Measurements from ENCODE around the gene CMC4. TPM values are rescaled to one million over a fixed set of nuclear protein-coding genes. Genes with fewer than 3 reads are reported as not detected.

Gene CMC4
- total RNA-seq, 6 donors from 2014 or later: 4.4 to 14.9 (median 7.8) TPM

DNA sequence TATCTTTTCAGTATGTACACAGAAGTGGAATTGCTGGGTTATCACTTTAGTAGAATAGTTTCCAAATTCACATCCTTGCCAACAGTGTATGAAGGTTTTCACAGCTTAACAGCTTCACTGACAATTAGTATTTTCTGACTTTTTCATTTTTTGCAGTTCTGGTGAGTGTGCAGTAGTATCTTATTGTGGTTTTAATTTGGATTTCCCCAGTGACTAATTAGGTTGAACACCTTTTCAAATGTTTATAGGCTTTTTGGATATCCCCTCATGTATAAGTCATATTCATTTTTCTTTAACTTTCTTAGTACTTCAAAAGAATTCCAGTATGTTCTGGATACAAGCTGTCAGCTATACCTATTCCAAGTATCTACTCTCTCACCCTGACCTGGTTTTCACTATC lies 37.5 kb upstream of the CMC4 start:
- H3K36me3 ChIP-seq: no peaks in the 10 kb centered on the region
- TF ChIP-seq, protein P1, sequence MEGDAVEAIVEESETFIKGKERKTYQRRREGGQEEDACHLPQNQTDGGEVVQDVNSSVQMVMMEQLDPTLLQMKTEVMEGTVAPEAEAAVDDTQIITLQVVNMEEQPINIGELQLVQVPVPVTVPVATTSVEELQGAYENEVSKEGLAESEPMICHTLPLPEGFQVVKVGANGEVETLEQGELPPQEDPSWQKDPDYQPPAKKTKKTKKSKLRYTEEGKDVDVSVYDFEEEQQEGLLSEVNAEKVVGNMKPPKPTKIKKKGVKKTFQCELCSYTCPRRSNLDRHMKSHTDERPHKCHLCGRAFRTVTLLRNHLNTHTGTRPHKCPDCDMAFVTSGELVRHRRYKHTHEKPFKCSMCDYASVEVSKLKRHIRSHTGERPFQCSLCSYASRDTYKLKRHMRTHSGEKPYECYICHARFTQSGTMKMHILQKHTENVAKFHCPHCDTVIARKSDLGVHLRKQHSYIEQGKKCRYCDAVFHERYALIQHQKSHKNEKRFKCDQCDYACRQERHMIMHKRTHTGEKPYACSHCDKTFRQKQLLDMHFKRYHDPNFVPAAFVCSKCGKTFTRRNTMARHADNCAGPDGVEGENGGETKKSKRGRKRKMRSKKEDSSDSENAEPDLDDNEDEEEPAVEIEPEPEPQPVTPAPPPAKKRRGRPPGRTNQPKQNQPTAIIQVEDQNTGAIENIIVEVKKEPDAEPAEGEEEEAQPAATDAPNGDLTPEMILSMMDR (IDR thresholded peaks at IDR 0.05): no peak
- TF ChIP-seq POLR2AphosphoS5 (IDR thresholded peaks at IDR 0.05): no peak
- TF ChIP-seq EP300 (IDR thresholded peaks at IDR 0.05): no peak
- TF ChIP-seq POLR2A (IDR thresholded peaks at IDR 0.05): no peak
- no peaks in the 10 kb centered on the region for H3K9me3 ChIP-seq
- no peak for ATAC-seq (ENCODE audit: low FRiP score in 2 of 2)
- H3K27ac ChIP-seq: no peak overlapping the region
- no peak overlapping the region for H3K4me3 ChIP-seq
- no peaks in the 10 kb centered on the region for H3K27me3 ChIP-seq
- H3K4me1 ChIP-seq: no peaks in the 10 kb centered on the region
- no peak for DNase-seq

DNA sequence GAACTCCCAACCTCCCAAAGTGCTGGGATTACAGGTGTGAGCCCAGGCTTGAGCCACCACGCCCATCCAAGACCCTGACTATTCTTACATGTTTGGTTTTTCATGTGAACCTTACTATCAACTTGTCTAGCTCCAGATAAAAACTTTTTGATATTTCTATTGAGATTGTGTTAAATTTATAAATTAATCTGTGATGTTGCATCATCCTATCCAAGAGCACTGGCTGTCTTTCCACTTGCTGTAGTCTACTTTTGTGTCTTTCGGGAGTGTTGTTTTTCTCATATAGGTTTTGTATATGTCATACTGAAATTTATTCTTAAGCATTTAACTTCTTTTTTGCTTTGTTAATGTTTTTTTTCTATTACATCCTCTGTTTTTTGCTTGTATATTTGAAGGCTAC lies 35.0 kb upstream of the CMC4 start:
- Histone ChIP-seq H3K4me3 (no peak overlapping the region), H3K27me3 (no peaks in the 10 kb centered on the region), H3K36me3 (no peaks in the 10 kb centered on the region), H3K27ac (no peak overlapping the region), H3K4me1 (no peaks in the 10 kb centered on the region), H3K9me3 (no peaks in the 10 kb centered on the region)
- no peak for TF ChIP-seq POLR2A (IDR thresholded peaks at IDR 0.05)
- TF ChIP-seq POLR2AphosphoS5 (IDR thresholded peaks at IDR 0.05): no peak
- TF ChIP-seq, protein P1 (IDR thresholded peaks at IDR 0.05): no peak
- TF ChIP-seq EP300 (IDR thresholded peaks at IDR 0.05): no peak
- 84 to 100% methylated on average over 2 of the region's 2 CpGs for WGBS, 2 donors
- no peak for ATAC-seq (ENCODE audit: low FRiP score in 2 of 2)
- no peak for DNase-seq

DNA sequence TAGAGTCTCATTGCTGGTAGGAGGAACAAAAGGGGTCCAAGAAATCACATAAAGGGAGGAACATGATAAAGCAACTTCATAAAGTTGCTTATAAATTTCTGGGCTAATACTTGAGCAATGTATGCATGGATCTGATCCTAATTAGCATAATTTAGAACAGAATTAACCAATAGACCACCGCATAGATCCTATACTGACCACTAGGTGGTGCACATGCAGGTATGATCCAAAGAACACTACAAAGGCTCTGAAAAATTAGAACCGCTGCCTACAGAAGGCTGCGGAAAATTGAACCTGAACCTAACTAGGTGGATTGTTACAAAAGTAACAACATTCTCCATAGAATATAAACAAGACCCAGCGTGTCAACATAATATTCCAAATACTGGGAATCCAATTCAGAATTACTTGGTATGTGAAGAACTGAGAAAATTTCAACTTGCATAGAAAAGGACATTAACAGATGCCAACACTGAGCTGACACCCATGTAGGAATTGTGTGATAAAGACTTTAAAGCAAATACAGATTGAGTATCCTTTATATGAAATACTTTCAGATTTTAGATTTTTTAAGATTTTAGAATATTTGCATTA lies 23.6 kb upstream of the CMC4 start:
- Histone ChIP-seq H3K4me3 (no peak overlapping the region), H3K27me3 (no peaks in the 10 kb centered on the region), H3K4me1 (no peaks in the 10 kb centered on the region), H3K27ac (no peak overlapping the region), H3K9me3 (no peaks in the 10 kb centered on the region), H3K36me3 (peaks cover 0 to 7% (median 3%) of the 10 kb centered on the region in 4 donors)
- DNase-seq (no peak), ATAC-seq (ENCODE audit: low FRiP score in 2 of 2) (peak in 1 of 2 donors; percentile 65)
- TF ChIP-seq, protein P1 (IDR thresholded peaks at IDR 0.05): peak in 4 of 6 experiments; percentile 40 to 54 (median 44)
- TF ChIP-seq POLR2AphosphoS5 (IDR thresholded peaks at IDR 0.05) (no peak), POLR2A (IDR thresholded peaks at IDR 0.05) (no peak)
- 26 to 36% methylated on average over 4 of the region's 4 CpGs for WGBS, 2 donors

DNA sequence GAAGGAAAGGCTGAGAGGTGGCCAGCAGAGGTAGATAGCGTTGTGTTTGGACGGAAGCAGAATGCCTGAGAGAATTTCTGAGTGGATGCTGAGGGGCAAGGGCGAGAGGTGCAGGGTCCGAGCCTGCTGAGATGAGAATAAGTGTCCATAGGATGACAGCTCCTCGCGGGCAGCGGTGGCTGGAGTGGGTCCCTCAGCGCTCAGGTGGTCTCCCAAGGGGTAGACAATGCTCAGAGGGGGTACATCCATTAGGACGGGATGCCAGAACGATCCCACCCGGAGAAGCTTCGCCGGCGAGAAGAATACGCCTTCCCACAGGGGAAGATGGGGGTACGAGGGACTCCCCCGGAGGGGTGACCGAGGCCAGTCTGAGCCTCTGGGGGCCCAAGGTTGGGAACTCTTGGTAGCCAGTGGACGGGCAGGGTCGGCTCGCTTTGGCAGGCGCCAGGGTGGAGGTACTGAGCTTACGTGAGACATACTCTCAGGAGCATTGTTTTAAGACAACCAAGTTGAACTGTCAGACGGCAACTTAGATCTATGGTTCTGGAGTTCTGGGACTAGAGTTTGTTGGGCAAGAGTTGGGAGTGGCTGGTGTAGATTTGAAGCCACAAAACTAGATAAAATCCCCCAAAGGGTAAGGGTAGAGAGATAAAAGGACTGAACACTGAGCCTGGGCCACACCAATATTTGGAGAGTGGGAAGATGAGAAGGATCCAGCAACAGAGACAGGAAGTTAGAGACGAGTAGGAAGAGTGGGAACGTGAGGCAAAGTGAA lies 16.2 kb upstream of the CMC4 start:
- H3K4me3 ChIP-seq: no peak overlapping the region
- no peaks in the 10 kb centered on the region for H3K27me3 ChIP-seq
- ATAC-seq (ENCODE audit: low FRiP score in 2 of 2): no peak
- no peak overlapping the region for H3K27ac ChIP-seq
- WGBS, 2 donors: 85 to 92% methylated on average over 8 to 26 of the region's 26 CpGs
- H3K36me3 ChIP-seq: peaks cover 0 to 12% (median 5%) of the 10 kb centered on the region in 4 donors
- peak in 1 of 2 donors; percentile 25 for DNase-seq
- no peaks in the 10 kb centered on the region for H3K4me1 ChIP-seq
- H3K9me3 ChIP-seq: no peaks in the 10 kb centered on the region
- TF ChIP-seq, protein P1 (IDR thresholded peaks at IDR 0.05): no peak
- TF ChIP-seq POLR2A (IDR thresholded peaks at IDR 0.05): no peak
- TF ChIP-seq POLR2AphosphoS5 (IDR thresholded peaks at IDR 0.05): no peak
- TF ChIP-seq EP300 (IDR thresholded peaks at IDR 0.05): no peak
